NAMALWA (cell line): Measurements from ENCODE around the gene USP12.

Experiments used
- DNase-seq: peaks from one replicate; pipeline ENCODE4 v3.0.0-alpha.2; 2015; ENCODE audit warnings: low spot score

The USP12 gene

DNA sequence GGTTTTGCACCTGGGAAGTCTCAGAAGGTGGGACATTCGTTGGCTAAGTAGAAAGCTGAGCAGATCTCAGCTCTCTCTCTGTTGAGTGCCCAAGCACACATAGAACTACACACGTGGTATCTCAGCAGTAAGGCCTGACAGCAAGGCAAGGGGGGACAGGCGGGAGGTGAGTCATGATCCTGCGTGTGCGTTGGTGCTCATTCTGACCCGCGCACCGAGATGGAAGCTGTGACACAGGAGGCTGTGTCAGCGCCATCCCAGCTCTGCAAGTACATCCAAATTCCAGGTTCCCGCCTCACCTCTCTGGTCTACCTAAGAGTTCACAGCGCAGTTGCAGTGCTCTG is 135.7 kb downstream of the USP12 start:
- no peak for DNase-seq

DNA sequence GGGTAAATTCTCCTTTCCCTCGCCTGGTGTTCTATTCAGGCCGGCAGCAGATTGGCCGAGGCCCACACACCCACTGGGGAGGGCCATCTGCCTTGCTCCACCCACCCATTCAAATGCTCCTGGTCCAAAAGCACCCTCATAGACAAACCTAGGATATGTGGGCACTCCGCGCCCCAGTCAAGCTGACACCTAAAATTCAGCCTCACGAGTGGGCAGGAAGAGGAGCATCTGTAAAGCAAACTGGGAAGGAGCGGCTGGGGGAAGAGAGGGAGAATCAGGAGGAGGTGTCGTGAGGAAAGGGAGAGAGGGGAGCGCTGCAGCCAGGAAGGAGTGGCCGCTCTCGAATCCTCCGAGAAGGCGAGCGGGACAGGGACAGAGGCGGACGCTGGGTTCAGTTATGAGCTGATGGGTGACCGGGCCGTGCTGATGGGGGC is 136.9 kb downstream of the USP12 start:
- no peak for DNase-seq

DNA sequence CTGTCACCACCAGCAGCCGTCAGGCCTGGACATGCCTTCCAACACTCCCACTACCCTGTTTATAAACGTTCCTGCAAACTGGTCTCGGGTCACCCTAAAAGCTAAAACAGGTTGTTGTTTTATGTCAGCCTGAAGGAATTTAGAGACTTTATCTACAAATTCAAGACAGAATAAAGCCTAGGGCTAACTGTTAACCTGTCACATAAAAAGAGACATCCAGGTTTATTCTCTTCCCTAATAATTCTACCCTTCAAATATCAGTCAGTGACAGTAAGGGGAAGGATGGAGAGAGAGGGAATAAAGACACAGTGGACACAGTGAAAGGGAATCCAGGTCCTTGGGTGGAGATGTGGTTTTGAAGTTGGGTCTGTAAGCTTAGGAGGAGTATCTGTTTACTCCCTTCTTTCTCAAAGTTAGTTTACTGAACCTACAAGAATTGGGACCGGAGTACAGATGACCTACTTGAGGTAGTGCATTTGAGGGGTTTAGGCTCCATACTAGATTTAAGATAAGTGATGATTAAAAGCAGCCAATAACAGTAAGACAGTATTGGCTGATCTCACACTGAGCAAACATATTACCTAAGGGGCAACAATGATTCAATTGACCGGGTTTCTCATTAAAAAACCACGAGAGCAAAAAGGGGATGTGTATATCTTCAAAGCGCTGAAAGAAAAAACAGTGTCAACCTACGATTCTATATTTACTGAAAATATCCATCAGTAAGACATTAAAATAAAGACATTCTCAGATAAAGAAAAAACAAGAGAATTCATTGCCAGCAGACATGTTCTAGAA is 142.7 kb downstream of the USP12 start:
- DNase-seq = no peak

DNA sequence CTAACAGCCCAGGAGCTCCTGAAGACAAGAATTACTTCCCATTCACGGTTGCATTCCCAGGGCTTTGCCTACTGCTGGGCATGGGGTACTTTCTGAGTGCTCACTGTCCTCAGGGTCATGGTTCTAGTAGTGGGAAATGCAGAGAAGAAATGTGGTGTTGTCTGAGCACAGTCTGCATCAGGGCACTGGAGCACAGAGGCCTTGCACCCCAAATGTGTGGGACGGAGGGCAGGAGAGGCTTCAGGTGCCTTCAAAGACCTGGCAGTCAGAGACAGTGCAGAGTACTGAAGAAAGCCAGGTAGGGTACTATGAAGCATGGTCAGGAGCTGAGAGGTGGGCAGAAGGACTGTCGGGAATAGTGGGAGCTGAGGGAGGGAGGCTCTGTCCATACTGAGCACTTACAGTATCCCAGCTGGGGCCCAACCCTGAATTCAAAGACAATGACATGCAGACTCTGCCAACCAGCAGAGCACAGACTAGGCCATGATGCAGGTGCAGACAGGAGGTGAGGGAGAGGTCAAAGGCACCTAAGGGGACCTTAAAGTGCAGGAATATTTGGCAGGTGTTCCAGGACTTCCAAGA is 144.4 kb downstream of the USP12 start:
- no peak for DNase-seq

DNA sequence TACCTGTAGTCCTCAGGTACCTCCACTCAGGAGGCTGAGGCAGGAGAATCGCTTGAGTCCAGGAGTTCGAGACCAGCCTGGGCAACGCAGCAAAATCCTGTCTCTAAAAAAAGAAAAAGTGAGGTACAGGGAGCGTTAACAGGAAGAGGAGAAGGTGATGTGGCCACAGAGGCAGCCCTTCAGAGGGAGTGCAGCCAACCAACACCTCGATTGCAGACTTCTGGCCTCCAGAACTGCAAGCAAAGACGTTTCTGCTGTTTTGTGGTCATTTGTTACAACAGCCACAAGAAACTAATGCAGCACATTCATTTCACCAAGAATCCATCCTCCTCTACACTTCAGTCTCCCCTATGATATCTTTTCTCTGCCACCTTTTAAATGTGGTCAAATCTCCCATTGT is 145.2 kb downstream of the USP12 start:
- DNase-seq = no peak

DNA sequence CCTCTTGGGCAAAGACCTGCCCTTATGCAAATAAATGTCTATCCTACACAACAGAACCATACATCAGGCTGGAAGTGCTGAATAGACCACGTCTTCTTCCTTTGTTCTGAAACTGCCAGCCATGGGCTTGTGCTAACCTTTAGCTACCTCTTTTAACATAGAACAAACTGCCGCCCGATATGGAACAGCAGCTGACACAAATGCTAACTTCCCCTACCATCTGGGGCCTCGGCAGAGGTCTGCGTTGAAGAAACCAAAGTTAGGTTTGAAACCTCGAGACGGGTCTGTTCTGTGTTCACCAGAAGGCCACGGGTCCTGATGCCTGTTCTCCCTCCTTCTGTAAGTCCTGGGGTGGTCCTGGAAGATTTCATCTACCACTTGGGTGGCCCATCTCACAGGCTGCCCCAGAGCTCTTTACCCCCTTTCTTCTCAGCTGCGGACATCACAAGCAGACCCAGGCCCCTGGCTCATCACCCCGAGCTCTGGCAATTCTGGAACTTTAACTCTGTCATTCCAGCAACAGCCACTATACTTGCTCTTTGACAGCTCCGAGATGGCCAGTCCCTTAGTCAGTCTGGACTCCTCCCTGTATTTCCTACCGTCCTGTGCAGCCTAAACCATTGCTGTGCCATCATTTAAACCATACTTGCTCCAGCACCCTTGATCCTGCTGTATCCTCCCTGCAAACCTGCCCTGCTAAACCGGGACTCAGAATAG is 146.7 kb downstream of the USP12 start:
- DNase-seq = no peak

DNA sequence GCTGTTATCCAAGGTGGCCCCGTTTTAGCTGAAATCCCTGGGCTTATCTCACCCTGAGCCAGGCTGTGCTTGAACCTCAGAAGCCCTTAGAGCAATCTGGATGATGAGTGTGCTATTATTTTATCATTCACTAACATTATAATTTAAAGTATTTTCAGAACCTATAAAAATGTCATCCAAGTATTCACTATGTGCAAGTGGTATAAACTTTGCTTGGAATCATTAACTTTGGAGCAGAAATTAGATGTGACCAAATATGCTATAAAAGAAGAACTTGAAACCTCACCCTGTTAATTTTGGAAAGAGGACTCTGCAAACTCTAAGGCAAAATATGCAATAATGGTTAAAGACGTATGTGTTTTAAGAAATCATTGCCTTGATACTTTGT is 147.5 kb downstream of the USP12 start:
- DNase-seq = no peak

DNA sequence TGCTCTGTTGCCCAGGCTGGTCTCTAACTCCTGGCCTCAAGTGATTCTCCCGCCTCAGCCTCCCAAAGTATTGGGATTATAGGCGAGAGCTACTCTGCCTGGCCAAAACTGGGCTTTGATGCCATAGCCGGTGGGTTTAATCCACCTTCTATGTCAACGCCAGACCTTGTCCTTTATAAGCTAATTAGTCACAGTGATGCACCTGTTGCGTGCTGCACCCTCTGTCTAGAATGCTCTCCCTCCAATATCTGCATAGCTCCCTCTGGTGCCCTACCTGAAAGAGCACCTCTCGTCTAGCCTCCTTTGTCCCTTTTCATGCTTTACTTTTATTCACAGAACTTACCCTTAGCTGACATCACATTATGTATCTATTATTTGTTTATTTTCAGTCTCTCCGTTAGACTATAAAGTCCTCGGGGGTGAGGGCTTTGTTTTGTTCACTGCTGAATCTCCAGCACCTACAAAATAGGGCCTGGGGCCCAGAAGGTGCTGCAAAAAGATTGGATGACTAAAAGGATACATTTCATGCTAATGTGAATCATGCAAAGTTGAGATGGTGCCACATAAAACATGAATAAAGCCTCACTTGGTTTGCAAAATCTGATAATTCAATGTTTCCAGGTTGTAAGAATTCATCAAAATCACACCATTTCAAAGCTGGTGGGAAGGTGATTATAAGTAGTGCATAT is 148.1 kb downstream of the USP12 start:
- no peak for DNase-seq

DNA sequence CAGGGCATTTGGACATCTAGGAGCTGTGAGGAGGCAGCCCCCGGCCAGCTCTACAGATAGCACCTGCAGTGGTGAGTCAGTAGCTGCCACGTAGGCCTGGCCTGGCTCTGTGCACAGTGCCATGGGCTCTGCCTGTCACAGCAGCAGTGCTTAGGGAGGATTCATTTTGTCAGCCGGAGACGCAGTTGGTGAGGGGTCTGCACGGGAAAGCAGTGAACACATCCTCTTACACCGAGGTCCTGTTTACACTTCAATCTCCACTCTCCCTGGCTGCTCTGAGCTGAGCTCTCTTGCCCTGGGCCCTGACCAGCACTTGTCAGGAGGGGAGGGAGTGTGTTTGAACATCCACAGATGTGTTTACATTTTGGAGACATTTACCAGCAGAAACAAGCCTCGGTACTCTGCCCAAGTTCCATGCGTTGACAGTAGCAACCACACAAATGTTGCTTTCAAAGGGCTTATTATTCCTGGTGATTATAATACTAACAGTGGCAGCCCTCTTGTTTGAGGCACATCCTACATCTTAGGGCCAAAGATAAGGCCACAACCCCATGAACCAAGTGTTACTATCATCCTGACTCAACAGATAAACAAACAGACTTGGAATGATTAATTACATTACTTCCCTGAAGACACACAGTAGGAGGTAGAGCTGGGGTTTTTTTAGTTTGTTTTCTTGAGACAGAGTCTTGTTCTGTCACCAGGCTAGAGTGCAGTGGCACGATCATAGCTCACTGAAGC is 148.9 kb downstream of the USP12 start:
- DNase-seq = no peak

DNA sequence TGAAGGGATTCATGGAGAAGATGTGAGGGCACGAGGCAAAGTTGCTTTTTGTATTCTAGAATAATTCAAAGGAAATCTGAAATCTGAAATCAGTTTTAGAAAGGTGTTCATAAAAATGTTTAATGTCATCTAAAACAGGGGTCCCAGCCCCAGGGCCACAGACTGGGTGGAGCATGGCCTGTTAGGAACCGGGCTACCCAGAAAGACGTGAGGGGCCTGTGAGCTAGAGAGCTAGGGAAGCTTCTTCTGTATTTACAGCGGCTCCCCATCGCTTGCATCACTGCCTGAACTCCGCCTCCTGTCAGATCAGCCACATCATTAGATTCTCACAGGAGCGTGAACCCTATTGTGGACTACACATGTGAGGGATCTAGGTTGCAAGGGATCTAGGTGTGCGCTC is 151.2 kb downstream of the USP12 start:
- no peak for DNase-seq

DNA sequence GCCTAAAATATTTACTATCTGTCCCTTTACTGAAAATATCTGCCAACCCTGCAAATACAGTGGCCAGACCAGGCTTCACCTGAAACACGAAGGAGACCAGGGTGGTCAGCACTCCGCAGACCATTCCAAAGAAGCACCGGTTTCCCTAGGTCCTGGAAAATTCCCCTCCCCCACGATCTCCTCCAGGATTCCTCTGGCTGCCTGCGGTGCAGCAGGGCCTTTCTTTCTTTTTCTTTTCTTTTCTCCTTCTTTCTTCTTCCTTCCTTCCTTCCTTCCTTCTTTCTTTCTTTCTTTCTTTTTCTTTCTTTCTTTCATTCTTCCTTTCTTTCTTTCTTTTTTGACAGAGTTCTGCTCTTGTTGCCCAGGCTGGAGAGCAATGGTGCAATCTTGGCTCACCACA is 152.7 kb downstream of the USP12 start:
- DNase-seq = no peak

DNA sequence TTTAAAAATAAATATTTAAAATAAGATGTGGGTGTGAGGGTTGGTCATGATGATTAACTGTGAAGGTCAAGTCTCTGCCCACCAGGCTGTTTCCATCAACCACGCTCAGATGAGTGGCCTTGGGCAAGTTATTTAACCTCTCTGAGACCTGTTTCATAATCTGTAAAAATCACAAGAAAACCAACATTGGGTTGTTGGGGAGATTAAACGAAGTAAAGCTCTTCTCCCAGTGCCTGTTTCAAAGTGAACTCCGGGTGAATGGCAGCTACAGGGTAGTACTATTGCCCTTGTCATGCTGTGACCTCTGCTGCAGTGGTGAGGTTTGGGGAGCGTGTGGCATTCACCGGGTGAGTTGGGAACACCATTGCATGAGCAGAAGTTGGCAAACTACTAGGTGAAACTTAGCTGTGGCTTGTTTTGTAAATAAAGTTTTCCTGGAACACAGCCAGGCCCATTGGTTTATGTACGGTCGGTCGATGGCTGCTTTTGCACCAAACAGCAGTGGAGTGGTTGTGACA is 153.2 kb downstream of the USP12 start:
- no peak for DNase-seq

DNA sequence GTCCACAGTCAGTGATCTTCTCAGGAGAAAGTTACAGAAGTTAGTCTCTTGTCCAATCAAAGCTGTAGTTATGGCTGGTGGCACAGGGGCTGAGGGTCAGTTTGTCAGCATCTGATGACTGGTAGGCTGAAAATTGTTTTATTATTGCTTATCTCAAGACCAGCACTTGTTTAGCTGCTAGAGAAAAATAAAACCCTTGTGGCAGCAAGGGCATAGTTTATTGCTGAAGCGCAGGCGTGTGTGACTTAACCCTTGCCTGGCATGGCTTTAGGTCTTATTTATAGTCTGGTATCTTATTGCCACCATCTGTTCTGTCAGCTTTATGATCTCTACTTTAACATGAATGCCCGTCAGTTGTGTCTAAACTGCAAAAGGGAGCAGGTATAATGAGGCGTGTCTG is 154.7 kb downstream of the USP12 start:
- no peak for DNase-seq
